NCI-H2227 (cell line): ENCODE measurements around the gene LAMB3.

ENCODE experiments used
- DNase-seq: peaks from one replicate; lab custom pipeline; 2025; ENCODE audit not compliant: unreplicated experiment; lab: John Stamatoyannopoulos, UW

The LAMB3 gene

DNA sequence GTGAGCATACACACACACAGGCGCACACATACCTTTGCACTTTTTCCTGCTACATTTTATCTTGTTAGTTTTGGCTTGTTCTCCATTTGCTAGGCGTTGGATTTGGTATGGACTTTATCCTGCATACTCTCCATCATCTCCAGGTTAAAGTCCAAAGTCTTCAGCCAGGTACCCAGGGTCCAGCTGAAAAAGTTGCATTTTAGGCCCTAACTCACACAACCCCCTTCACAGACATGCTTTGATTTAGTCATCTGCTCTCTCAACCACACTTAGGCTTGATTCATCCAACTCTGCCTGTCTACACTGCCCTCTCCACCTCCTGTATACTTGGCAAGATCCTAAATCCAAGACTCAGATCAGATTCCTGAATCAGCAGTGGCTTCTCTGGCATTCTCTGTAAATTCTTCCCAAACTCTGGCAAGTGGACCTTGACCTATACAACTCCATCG is 10.7 kb upstream of the LAMB3 start:
- no peak for DNase-seq

DNA sequence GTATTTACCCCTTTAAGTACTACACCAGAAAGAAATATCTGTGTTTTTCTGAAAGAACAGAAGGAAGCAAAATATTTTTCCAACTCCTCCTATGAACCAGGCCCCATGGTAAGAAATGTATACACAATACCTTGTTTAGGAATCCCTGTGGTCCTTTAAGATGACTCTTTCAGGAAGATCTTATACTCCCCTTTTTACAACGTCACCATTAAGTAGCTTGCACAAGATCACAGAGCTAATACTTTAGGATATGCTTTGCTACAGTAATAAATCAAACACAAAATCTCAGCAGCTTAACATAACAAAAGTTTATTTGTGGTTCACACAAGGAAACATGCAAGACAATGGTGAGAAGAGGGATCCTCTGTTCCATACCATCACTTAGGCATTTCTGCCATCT is 8.8 kb upstream of the LAMB3 start:
- no peak for DNase-seq

DNA sequence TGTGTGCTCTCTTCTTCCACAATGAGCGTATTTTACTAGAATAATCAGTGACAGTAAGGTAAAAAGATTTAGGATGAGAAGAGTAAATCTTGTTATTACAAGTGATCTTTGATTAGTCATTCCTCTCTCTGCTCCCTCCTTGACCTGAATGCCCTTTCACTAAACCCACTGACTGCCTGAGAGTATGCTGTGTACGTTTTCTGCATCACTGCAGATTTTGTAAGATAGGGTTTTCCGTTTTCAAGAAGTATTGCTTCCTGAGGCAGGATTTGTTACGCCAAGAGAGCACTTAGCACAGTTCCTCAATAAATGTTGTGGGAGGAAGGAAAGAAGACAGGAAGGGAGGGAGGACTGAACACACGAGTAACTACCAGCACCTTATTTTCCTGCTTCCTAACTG is 7.7 kb upstream of the LAMB3 start:
- DNase-seq, result no peak

DNA sequence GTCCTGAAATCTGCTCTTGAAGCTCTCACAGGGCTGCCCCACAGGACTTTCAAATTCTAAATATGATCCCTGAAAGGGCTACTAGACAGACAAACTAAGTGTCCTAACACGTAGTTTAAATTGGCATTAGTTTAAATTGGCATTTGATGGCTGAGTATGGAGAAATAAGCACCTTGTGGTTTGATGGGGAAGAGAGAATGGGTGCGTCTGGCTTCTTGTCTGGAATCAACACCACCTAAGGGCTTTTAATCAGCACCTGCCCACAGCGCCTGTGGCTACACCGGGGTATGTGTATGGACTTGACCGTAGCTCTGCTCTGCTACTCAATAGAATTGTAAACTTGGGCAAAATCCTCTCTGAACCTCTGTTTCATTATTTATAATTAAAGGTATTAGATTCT is 5.7 kb upstream of the LAMB3 start:
- no peak for DNase-seq

DNA sequence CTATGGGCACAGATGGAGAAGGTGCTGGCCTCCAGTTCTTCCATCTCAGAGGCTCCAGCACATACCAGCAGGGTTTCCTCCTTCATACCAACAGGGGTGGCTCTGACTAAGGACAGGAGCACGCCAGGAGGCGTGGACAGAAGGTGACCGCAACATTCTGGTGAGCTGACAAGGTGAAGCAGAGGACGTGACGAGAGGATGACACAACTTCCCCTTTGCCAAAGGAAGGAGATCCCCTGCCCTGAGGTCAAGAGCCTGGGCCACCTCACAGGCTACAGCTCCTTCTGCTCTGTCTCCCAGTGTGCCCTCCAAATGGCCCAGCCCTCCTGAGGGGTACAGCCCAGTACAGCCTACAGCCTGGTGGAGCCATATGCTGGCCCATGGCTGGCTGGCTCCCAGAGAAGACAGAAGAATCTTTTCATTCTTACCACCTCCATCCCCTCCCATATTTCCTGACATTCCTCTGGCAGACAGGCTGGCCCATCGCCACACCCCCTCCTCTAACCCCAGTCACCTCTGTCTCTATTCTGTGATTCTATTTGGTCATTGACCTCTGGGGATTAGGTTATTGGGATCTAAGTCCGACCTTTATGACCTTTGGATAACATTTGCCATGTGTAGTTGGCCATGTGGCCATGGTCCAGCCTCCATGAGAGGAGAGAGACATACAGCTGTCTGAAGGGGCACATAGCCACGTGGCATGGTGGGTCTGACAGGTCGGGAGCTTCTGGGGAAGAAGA is 5.1 kb upstream of the LAMB3 start:
- DNase-seq, result no peak

- DNase-seq, result no peak
These were observed 3.4 kb upstream of the LAMB3 start for GRCh38 chr1:209655411-209656231.

GRCh38 chr1:209653915-209654351 is 1.7 kb upstream of the LAMB3 start:
- no peak for DNase-seq

GRCh38 chr1:209652873-209653401 is 712 bp upstream of the LAMB3 start:
- no peak for DNase-seq

- no peak for DNase-seq
These were observed 1.1 kb downstream of the LAMB3 start for GRCh38 chr1:209651138-209651587.

GRCh38 chr1:209650454-209650853 is 1.8 kb downstream of the LAMB3 start:
- no peak for DNase-seq

DNA sequence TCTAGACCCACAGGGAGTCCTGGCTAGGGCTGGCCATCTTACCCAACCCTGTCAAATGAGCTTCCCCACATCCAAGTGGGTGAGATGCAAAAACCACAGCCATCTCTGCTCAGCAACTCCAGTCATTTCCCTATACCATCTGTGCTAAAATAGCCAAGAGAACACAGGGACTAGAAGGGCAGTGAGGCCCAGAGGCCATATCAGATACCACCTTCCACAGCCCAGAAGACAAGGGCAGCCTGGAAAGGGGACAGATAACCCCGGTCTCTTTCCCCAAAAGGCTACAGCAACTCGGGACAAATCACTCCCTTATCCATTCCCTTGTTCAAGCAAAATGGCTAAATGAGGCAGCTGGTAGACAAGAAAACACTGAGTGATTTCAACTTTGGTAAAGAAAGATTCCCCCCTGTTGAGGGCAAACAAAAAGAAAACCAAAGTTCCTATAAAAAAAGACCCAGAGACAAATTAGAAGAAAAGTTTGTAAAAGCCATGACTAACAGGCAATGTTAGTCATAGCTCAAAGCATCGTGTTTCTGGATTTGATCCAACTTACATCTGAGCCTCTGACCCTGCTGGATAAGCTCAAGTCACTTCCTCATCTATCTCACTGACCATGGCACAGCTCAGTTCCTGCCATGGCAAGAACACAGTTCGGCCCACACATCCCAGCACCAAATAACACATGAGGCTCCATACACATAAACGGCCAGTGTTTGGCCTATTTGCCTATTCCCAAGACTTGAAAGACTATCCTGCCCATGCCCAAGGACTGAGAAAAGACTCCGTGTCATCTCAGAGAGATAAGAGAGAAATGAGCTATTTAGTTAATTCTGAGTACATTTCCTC is 3.1 kb downstream of the LAMB3 start:
- DNase-seq, result no peak

DNA sequence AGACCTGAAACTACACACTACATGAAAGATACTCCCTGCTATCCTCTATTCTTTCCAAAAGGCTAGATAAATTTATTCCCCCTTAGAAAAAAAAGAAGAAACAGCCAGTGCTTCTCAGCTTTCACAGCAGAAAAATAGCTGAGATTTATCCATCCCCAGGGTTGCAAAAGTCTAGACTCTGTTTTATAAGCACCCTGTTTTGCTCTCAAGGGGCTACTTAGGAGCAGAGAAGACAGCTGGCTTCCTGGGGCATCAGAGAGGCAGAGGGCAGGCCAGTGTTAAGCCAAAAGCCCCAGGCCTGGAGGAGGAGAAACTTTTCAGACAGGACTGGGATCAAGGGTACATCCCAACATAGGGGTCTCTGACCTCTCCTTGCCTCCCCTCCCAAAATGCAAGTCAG is 3.9 kb downstream of the LAMB3 start:
- DNase-seq, result no peak

- no peak for DNase-seq
These were observed 5.1 kb downstream of the LAMB3 start for GRCh38 chr1:209647156-209647555.

DNA sequence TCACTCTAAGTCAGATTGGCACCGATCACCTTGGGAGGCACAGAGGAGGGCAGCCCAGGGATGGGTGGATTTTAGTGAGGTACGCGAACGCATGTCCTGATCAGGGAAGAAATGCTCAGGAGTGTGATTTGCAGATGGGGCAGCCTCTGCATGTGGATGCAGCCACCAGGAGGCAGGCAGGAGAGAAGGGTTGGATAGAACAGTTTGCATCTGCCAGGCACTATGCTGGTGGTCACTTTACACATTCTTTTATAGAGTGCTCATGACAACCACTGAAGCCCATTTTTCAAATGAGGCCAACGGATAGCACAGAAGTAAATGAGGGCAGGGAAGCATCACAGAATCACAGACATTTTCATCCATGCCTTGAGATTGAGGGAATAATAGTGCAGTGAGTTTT is 5.7 kb downstream of the LAMB3 start:
- no peak for DNase-seq

DNA sequence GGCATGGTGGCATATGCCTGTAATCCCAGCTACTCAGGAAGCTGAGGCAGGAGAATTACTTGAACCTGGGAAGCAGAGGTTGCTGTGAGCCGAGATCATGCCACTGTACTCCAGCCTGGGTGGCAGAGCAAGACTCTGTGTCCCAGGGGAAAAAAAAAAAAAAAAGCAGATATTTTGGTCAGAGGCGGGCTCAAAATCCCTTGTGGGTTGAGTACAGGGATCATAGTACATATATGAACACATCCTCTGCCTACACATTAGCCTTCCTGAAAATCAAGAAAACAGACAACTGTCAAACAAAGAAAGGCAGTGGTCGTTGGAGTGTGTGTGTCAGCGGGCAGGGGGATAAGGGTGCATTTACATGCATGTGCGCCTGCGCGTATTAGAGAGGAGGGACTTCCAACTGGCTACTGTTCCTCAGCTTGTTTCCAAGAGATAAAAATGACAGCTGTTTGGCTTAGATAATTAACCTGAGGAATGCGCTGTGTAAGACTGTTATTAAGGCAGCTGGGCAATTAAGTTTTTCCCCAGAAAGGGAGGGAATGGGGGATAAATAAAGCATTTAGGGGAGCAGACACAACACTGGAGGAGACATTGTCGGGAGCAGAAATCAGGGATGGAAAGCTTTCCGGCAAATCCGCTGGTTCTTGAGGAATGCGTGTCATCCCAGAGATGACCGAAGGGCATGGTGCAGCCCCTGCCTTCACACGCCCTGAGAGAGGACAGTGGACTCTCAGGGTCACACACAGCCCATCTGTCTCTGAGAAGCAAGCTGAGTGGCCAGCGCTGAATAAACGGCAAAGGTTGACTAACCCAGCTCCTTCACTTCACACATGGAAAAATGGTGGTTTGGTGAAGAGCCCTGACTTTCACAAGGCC is 6.4 kb downstream of the LAMB3 start:
- peak; percentile 37 for DNase-seq

DNA sequence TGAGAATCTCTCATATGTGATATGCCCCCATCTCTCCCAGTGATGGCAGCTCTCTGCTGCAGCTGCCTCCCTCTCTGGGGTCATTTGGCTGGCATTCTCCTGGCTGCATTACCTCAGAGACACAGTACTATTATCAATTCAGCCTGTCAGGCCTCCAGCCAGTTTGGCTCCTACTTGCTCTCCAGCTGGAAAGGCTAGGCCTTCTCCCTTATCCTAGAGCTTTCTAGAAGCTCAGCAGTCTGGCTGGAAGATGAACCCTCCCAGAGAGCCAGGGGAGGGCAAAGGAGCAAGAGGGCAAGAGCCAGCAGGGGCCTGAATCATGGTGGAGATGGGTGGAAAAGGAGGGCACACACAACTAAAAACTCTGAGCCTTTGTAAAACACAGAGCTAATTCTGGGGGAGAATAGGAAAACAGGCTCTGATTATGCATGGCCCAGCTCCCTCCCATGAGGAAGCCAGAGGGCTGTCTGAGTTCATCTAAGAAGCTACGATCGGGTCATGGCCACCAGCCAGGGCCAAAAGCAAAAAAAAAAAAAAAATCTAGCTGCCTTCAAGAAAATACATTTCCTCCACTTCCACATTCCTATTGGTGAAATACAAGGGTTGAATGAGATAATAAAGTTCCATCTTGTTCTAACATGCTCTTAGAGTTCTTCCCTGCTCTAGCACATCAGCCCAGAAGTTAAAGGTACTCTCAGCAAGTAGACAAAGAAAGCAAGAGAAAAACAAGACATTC is 8.8 kb downstream of the LAMB3 start:
- no peak for DNase-seq

DNA sequence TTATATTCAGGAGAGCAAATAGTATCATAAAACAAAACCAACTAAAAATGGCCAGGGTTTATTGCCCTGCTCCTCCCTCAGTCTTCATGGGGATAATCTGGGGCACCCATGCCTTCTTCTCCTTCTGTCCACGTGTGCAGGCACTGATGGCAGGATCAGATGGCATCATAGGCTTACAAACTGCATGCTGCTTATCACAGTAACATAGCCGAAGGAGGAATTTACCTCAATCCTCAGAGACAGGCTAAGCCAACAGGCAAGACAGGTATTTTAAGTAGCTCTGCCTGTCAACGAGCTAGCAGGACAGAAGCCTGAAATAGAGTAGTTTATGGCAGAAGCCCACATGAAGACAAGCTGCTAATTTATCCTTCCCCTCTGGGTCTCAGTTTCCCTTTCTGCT is 9.4 kb downstream of the LAMB3 start:
- DNase-seq, result no peak

GRCh38 chr1:209641832-209642172 is 10.4 kb downstream of the LAMB3 start:
- DNase-seq, result no peak

DNA sequence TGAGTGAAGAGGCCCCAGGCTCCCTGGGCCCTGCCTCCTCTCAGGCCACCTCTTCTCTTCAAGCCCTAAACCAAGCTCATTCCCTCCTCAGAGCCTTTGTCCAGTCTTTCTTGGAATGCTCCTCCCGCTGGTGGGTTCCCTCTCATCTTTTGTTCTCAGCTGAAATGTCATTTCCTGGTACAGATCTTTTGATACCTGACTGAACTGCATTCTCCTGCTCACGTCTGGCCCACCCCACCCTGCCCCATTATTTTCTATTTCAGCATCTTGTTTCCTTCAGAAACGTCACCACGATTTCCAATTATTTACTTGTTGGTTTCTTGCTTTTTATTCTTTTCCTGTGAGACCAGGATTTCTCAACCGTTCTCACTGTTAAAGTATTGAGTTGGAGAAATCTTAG is 16.4 kb downstream of the LAMB3 start:
- DNase-seq, result no peak
